ENCODE data around the gene ACBD5. TPM values are rescaled to one million over a fixed set of nuclear protein-coding genes. Genes with fewer than 3 reads are reported as not detected.

The ACBD5 gene
- total RNA-seq, 1 donor from 2014 or later, result 8.7 TPM

GRCh38 chr10:27248215-27248614 is 7.6 kb upstream of the ACBD5 start:
- Histone ChIP-seq H3K27me3 (no peaks in the 10 kb centered on the region), H3K36me3 (no peaks in the 10 kb centered on the region), H3K4me1 (peaks cover 0 to 4% of the 10 kb centered on the region in 2 donors), H3K9me3 (no peaks in the 10 kb centered on the region), H3K27ac (no peak overlapping the region), H3K4me3 (no peak overlapping the region)
- intact Hi-C loops (cut with DNase I), result no loop called here
- TF ChIP-seq CTCF (IDR thresholded peaks at IDR 0.05), result no peak
- DNase-seq (ENCODE audit: low spot score in 2 of 2), result no peak

- Histone ChIP-seq H3K9me3 (no peaks in the 10 kb centered on the region), H3K27ac (no peak overlapping the region), H3K36me3 (no peaks in the 10 kb centered on the region), H3K27me3 (no peaks in the 10 kb centered on the region), H3K4me1 (peaks cover 0 to 6% of the 10 kb centered on the region in 2 donors), H3K4me3 (no peak overlapping the region)
- DNase-seq (ENCODE audit: low spot score in 2 of 2), result no peak
- intact Hi-C loops (cut with DNase I), result no loop called here
- no peak for TF ChIP-seq CTCF (IDR thresholded peaks at IDR 0.05)
These were observed 6.8 kb upstream of the ACBD5 start for GRCh38 chr10:27247441-27247840.

GRCh38 chr10:27247006-27247405 is 6.4 kb upstream of the ACBD5 start:
- no peak for TF ChIP-seq CTCF (IDR thresholded peaks at IDR 0.05)

GRCh38 chr10:27245836-27246235 is 5.2 kb upstream of the ACBD5 start:
- no peak for DNase-seq (ENCODE audit: low spot score in 2 of 2)
- H3K4me3 ChIP-seq, result no peak overlapping the region
- TF ChIP-seq CTCF (IDR thresholded peaks at IDR 0.05), result no peak
- H3K4me1 ChIP-seq, result peaks cover 0 to 12% of the 10 kb centered on the region in 2 donors
- H3K36me3 ChIP-seq, result no peaks in the 10 kb centered on the region
- H3K27ac ChIP-seq, result no peak overlapping the region
- H3K9me3 ChIP-seq, result no peaks in the 10 kb centered on the region
- intact Hi-C loops (cut with DNase I), result no loop called here
- H3K27me3 ChIP-seq, result no peaks in the 10 kb centered on the region

More at GRCh38 chr10:27247006-27247405, 6.4 kb upstream of the ACBD5 start:
- Histone ChIP-seq H3K27ac (no peak overlapping the region), H3K9me3 (no peaks in the 10 kb centered on the region), H3K27me3 (no peaks in the 10 kb centered on the region), H3K4me1 (peaks cover 0 to 6% of the 10 kb centered on the region in 2 donors), H3K36me3 (no peaks in the 10 kb centered on the region), H3K4me3 (no peak overlapping the region)
- no peak for DNase-seq (ENCODE audit: low spot score in 2 of 2)
- intact Hi-C loops (cut with DNase I), result no loop called here

GRCh38 chr10:27244976-27245375 is 4.4 kb upstream of the ACBD5 start:
- intact Hi-C loops (cut with DNase I), result loop anchor here (5.0 kb wide), 2 partner anchors 383 to 1037 kb away; partner anchors contain the start of gene ABI1
- no peak for TF ChIP-seq CTCF (IDR thresholded peaks at IDR 0.05)
- Histone ChIP-seq H3K27ac (no peak overlapping the region), H3K4me1 (peaks cover 0 to 12% of the 10 kb centered on the region in 2 donors), H3K9me3 (no peaks in the 10 kb centered on the region), H3K4me3 (no peak overlapping the region), H3K36me3 (no peaks in the 10 kb centered on the region), H3K27me3 (no peaks in the 10 kb centered on the region)
- DNase-seq (ENCODE audit: low spot score in 2 of 2), result no peak

Data from ascending aorta (tissue), 2 donors.